Raji (cell line): Measurements from ENCODE around the gene MAP2K5.

Source experiments
- POLR2A ChIP-seq: IDR thresholded peaks from 2 replicates; pipeline ENCODE4 v1.6.1; 2011; ENCODE audit warnings: low read depth, low read length, control low read depth; ENCODE audit not compliant: insufficient read depth

MAP2K5 gene

GRCh38 chr15:67592245-67592644 is 49.7 kb downstream of the MAP2K5 start:
- TF ChIP-seq POLR2A, result no peak

GRCh38 chr15:67593562-67593961 is 51.1 kb downstream of the MAP2K5 start:
- no peak for TF ChIP-seq POLR2A

DNA sequence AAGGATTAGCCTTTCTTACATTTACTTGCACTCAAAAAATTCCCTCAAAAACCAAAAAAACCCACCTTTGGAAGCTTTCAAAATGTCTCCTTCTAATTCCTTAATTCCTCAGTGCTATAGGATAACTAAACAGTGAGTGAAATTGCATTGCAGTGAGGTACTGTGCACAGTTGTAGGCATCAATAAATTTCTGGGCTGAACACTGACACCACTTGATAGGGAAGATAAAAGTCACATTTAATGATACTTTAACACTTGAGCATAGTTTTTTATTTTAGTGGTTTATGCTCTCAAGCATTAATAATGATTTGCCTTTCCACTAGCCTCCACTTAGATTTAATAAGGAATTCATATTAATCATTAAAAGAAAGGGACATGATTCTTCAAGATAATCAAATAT is 52.3 kb downstream of the MAP2K5 start:
- no peak for TF ChIP-seq POLR2A

GRCh38 chr15:67595572-67595971 is 53.1 kb downstream of the MAP2K5 start:
- TF ChIP-seq POLR2A, result no peak

GRCh38 chr15:67601073-67601472 is 58.6 kb downstream of the MAP2K5 start:
- TF ChIP-seq POLR2A, result no peak

- no peak for TF ChIP-seq POLR2A
Measured at GRCh38 chr15:67603063-67603462, 60.6 kb downstream of the MAP2K5 start.

- TF ChIP-seq POLR2A, result no peak
Measured at GRCh38 chr15:67605871-67606270, 63.4 kb downstream of the MAP2K5 start.

DNA sequence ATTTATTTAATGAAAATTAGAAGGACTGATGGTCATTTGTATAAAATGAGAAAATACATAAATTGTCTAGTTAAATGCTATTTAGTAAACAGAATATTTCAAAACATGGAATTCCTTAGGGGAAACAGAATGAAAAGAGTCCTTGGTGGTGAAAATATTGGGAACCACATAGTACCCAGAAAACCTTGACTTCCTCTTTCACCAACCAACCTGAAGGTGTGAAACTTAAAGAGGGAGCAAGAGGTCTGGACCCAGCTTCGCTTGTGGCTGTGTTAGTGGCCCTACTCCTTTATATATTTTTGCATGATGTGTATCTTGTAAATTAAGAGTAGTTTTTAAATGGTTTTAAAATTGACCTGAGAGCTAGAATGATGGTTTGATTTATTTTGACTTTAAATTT is 64.2 kb downstream of the MAP2K5 start:
- no peak for TF ChIP-seq POLR2A

DNA sequence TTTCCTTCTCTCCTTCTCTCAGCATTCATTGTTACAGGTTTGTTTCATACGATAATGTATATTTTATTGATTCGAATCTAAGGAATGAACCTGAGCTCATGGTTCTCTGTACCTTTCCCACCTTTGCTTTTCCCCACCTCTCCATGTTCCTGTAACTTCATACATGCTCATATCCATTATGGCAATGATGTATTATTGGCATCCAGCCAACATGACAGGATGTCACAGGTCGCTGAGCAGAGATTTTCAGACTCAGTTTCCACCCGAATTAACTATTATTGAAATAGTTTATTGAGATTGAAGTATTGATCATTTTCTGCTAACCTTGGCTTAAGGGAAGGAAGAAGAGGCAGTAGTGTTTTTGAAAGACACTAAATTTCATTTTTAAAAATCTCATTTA is 64.8 kb downstream of the MAP2K5 start:
- no peak for TF ChIP-seq POLR2A

GRCh38 chr15:67607959-67608637 is 65.6 kb downstream of the MAP2K5 start:
- TF ChIP-seq POLR2A, result no peak

- no peak for TF ChIP-seq POLR2A
Measured at GRCh38 chr15:67608638-67608959, 66.1 kb downstream of the MAP2K5 start.

- TF ChIP-seq POLR2A, result no peak
Measured at GRCh38 chr15:67611370-67612369, 69.2 kb downstream of the MAP2K5 start.

DNA sequence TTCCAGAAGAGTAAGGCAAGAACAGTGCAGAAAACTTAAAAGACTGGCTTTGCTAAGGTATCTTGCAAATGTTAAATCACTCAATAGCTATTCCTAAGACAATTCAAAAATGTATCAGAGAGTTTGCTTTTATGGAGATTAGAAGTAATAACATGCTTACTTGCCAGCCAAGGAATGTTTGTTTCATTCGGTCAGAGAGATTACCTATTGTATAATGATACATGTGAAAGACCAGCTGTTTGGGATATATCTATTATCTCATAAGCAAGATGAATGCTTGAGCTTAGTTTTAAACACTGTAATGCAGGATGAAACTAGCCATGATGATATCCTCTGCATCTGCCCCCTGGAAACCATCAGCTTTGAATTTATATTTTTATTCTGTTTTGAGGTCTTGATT is 70.7 kb downstream of the MAP2K5 start:
- no peak for TF ChIP-seq POLR2A

- TF ChIP-seq POLR2A, result no peak
Measured at GRCh38 chr15:67613708-67614107, 71.2 kb downstream of the MAP2K5 start.

DNA sequence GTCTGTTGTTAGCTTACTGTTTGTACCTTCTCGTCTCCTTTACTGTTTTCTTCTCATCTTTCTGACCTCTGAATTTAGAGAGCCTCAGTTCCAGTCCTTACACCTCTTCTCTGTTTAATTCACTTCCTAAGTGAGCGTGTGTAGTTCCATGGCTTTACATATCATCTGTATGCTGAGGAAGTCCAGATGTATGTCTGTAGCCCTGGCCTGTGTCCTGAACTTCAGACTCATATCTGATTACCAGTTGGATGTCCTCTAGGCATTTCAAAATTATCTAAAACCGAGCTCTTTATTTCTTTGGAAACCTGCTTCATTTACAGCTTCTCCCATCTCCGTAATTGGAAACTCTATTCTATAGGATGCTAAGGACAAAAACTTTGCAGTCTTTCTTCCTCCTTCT is 75.8 kb downstream of the MAP2K5 start:
- no peak for TF ChIP-seq POLR2A

DNA sequence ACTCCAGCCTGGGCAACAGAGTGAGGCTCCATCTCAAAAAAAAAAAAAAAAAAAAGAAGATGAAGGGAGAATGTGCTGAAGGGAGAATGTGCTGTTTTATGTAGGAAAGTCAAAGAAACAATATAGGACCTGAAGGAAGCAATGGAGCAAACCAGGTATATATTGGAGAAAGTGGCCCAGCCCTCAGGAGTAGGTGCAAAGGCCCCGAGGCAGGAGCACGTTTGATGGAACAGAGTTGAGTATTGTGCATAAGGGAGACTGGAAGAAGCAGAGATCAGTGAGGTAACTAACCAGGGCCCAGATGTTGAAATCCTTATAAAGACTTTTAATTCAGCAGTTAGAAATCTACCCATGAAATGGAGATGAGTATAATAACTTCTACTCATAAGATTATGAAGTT is 79.6 kb downstream of the MAP2K5 start:
- TF ChIP-seq POLR2A, result no peak
